GM18907 (cell line): Measurements from ENCODE around the gene MARCHF7.

Source experiments
- ATAC-seq: cut with Tn5 transposase; IDR thresholded peaks from one replicate; pipeline ENCODE4 v1.9.1; 2021; ENCODE audit warnings: mild to moderate bottlenecking, moderate library complexity; ENCODE audit not compliant: unreplicated experiment

MARCHF7 gene

GRCh38 chr2:159758686-159759085 is 46.4 kb downstream of the MARCHF7 start:
- ATAC-seq = no peak

GRCh38 chr2:159759577-159759976 is 47.3 kb downstream of the MARCHF7 start:
- no peak for ATAC-seq

GRCh38 chr2:159760326-159760725 is 48.0 kb downstream of the MARCHF7 start:
- no peak for ATAC-seq

- ATAC-seq = no peak
Observed at GRCh38 chr2:159762075-159762474, 49.8 kb downstream of the MARCHF7 start.
